Sciatic nerve (tissue), 2 donors: ENCODE data around the gene NLN. TPM values are rescaled to one million over a fixed set of nuclear protein-coding genes. Genes with fewer than 3 reads are reported as not detected.
"Not testable (repeated sequence)": the region's sequence is repeated elsewhere in the genome, so short reads cannot be mapped to it uniquely, and the experiment has no call there.

Experiments
- ATAC-seq: fragments of 200-7000 bp; cut with Tn5 transposase; one replicate; pipeline ENCODE4 v1.9.1; 2020; ENCODE audit warnings: mild to moderate bottlenecking, moderate library complexity
- DNase-seq: peaks from one replicate; pipeline ENCODE4 v3.0.0-alpha.2; 2020; ENCODE audit warnings: low spot score
- intact Hi-C: fragments of 100-400 bp; cut with DNase I; formaldehyde crosslinking; loops from one replicate; pipeline ENCODE4 v1.14.2; 2022
- total RNA-seq: library from RNA; stranded (reverse); fragmentation: NEBNext Ultra II Directional; extraction: Animal tissue kit (Norgen Biotek cat#: 25700); gene quantifications from one replicate; pipeline ENCODE4 v1.2.1, GENCODE V29; 2021
- donor health status: DM: no; HTN: no; CAD: no.
- donor health status: DM: no; HTN: no; CAD: no.

NLN gene
- total RNA-seq, 1 donor from 2014 or later, result 24.8 TPM

DNA sequence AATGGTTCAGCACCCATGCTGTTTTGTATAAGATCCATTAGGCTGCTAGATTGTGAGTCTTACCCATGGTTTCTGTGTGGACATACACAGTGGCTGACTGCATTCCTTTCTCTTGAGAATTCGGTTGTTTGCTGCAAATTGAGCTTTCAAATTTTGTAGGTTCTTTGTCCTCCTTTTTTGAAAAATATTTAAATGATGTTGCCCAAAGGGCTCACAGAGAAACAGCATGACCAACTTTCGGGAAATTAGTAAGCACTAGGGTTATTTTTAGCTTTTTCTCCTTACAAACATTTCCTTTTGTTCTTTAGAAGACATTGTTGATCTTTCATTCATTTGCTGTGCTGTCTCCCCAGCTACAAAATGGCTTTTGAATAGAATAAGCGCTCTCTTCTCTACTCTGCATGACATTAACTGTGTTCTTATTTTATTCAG, 79.4 kb downstream of the NLN start:
- intact Hi-C loops, result no loop called here
- DNase-seq (no peak), ATAC-seq (peak; percentile 47)

DNA sequence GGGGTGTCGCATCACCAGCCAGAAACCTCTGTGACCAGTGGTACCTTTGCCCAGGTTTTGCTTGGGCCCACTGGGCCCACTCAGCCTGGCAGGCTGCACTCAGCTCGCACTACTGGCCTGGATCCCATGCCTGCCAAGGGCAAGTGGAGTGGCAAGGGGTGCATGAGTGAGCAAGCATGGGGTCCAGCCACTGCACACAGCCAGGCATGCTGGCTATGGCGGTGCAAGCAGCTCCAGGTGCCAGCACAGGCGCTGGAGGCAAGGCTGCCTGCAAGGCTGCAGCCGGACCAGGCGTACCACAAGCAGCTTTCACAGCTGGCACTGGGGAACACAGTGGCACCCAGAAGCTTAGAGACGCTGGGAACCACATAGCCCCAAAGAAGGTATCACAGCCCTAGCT, 80.1 kb downstream of the NLN start:
- peak; percentile 18 for ATAC-seq
- intact Hi-C loops, result no loop called here
- no peak for DNase-seq

GRCh38 chr5:65802820-65803219, 80.8 kb downstream of the NLN start:
- ATAC-seq (no peak), DNase-seq (no peak)
- intact Hi-C loops, result no loop called here

GRCh38 chr5:65803699-65804391, 81.8 kb downstream of the NLN start:
- intact Hi-C loops, result no loop called here
- no peak for DNase-seq
- no peak for ATAC-seq

- intact Hi-C loops, result no loop called here
- ATAC-seq, result no peak
- DNase-seq, result no peak
These were observed 83.1 kb downstream of the NLN start for GRCh38 chr5:65805089-65805488.

- intact Hi-C loops, ATAC-seq, DNase-seq: not testable (repeated sequence)
These were observed 85.5 kb downstream of the NLN start for GRCh38 chr5:65807494-65807893.

DNA sequence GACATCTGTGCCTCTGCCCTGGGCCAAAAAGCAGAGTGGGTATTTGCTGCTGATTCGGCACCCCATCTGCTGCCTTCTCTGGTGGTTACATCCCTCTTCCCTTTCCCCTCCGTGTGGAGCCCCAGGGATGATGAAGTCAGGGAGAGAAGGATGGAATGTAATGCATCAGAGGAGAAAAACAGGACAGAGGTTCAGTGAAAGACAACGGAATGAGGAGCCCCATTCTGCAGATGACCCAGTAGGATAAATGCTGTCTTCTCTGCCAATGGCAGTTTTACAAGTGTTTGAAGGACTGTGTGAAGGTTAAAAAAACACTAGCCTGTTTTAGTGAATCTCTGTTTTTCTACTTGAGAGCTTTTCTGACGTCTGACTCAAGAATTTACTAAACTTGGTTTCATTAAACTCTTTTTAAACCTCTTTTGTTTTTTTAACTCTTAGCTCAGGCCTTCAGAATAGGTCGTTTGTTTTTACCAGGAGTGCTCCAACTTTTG, 86.3 kb downstream of the NLN start:
- ATAC-seq (peak; percentile 71), DNase-seq (no peak)
- intact Hi-C loops, result no loop called here

- ATAC-seq (peak; percentile 68), DNase-seq (no peak)
- intact Hi-C loops, result no loop called here
These were observed 86.8 kb downstream of the NLN start for GRCh38 chr5:65808818-65809217.

DNA sequence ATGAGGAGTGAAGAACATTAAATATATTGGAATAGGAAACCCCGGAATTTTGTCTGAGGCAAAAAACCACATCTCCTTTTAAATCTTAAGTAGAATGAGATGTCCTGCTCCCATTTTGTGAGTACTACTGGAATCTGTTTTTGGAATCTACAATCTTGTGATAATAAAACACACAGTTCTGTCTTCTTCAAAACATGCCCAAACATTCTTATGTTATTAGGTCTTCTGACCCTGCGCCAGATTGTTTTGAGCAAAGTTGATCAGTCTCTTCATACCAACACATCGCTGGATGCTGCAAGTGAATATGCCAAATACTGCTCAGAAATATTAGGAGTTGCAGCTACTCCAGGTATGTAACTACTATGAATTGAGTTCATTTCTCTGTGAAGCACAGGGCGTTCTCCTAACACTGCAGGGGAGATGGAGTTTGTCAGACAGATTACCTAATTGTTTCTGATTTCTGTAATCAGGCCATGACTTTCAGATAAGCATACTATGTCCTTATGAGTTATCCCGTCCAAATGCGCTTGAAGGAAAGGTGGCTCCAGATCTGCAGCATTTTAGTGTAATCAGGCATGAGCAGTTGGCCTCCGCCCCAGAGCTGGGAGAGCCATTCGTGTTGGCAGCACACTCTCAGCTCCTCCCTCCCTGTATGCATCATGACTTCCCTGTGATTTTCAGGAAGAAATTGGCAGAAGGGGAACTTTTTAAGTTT, 88.0 kb downstream of the NLN start:
- intact Hi-C loops, result no loop called here
- ATAC-seq, result peak; percentile 76
- peak; percentile 73 for DNase-seq

DNA sequence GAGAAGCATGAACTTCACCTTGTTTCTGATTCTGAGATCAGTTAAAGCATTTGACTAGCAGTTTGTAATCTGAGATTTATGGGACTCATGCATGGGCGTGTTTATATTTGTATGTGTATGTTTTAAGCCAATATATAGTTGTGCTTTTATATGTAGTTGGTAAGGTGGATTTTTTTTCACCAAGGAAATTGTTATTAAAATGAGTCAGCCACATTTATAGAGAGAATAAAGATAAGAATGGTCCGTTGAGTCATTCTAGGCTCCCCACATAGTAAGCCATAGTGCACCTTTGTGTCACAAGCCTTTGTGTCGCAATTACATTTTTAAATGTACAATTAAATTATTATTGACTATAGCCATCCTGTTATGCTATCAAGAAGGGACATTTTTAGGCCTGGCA, 89.0 kb downstream of the NLN start:
- DNase-seq (no peak), ATAC-seq (no peak)
- intact Hi-C loops, result no loop called here

DNA sequence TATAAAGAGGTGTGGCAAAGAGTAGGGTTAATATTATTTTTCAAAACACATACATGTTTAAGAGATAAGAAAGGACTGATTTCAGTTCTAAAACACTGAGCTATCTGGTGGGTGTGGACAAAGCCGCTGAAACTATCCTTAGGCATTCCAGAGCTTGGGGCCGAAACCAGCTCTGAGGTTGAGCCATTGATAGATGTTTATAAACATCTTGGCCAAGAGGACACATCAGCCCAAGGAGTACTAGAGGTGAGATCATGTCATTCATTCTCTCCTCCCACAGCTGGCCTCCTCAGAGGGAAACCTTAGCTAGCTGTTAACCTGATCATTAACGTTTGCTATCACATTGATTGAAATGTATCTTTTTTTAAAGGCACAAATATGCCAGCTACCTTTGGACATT, 89.9 kb downstream of the NLN start:
- DNase-seq (no peak), ATAC-seq (no peak)
- intact Hi-C loops, result no loop called here

- ATAC-seq, result no peak
- intact Hi-C loops, result no loop called here
These were observed 90.6 kb downstream of the NLN start for GRCh38 chr5:65812648-65813047.

GRCh38 chr5:65813174-65813573, 91.2 kb downstream of the NLN start:
- intact Hi-C loops, result no loop called here
- DNase-seq (no peak), ATAC-seq (no peak)

More at GRCh38 chr5:65812648-65813047, 90.6 kb downstream of the NLN start:
- no peak for DNase-seq

DNA sequence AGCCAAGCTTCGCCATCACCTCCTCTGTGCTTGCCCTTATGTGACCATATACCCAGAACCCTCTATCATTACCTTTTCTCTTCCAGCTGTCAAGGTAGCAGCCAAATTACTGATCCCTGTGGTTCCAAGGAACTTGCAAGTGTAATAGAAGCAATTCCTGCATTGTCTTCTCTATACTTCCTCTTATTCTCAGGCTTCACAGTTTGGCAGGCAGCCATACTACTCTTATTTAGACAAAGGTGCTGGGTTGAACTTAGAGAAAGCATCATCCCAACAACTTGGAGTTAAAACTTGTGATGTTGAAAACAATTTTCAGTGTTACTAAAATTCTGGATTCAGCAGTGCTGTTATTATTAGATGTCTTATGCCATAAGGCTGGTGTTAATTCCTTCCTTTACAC, 93.2 kb downstream of the NLN start:
- DNase-seq (no peak), ATAC-seq (no peak)
- intact Hi-C loops, result no loop called here

DNA sequence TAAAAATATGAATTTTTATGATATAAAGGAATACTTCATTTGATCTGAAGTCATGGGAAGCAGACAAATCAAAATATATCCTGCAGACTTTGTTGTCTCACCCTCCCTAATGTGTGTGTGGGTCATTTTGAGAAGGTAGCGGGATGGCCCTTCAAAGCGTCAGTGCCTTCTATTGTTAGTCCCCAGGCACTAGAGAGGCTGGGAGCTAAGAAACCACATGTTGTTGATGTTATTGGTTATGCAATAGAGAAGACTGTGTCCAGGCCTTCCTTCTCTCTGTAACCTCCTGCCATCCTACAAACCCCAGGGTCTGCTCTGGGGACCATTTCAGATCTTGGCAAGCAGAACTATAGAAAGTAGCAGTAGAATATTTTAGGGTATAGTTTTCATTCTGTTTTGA, 94.7 kb downstream of the NLN start:
- DNase-seq (no peak), ATAC-seq (peak; percentile 85)
- intact Hi-C loops, result no loop called here

DNA sequence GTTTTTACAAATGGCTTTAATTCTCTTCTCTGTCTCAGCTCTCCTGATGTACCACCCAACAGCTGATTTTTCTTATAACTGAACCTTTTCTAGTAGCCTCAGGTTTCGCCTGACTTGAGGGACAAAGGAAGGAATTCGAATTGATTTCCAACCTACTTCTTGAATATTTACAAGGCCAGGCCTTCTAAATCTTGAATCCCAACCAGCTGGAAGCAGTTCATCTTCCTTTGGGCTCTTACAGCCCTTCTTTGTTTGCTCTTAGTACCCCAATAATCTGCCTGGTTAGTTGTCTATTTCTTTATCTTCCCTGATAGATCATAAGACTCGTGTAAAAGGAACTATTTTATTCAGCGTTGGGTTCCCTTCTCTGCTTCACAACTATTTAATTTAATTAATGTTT, 95.9 kb downstream of the NLN start:
- intact Hi-C loops, result no loop called here
- no peak for DNase-seq
- no peak for ATAC-seq

- intact Hi-C loops, result no loop called here
- DNase-seq (no peak), ATAC-seq (no peak)
These were observed 96.6 kb downstream of the NLN start for GRCh38 chr5:65818592-65818991.

GRCh38 chr5:65819215-65819904, 97.4 kb downstream of the NLN start:
- intact Hi-C loops, result no loop called here
- DNase-seq (no peak), ATAC-seq (no peak)

DNA sequence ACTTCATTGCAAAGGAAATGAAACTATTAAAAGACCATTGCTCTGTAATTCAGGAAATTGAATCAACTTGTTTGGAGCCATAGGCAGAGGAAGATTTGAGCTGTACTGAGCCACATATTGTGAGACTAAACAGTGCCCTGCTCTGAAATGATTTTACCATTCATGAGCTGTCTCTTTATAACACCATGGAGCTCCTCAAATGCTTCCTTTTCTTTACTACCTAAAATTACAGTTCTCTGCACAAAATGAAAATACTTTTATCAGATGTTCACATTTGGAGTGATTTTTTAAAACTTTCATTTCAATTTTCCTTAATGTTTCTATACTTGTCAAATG, 97.9 kb downstream of the NLN start:
- intact Hi-C loops, result no loop called here
- no peak for DNase-seq
- no peak for ATAC-seq

GRCh38 chr5:65820373-65820772, 98.4 kb downstream of the NLN start:
- intact Hi-C loops, result no loop called here
- no peak for ATAC-seq
- DNase-seq, result no peak
